C4-2B (cell line): ENCODE measurements around the gene GRAP2.

Source experiments
- H3K27ac ChIP-seq: fragments of 450-650 bp; 2 replicates; pipeline ENCODE4 v1.5.1; 2017
- CTCF ChIP-seq: fragments of 450-650 bp; conservative IDR thresholded peaks from 2 replicates; pipeline ENCODE4 v1.5.1; 2017; ENCODE audit warnings: mild to moderate bottlenecking
- ZFX ChIP-seq: fragments of 450-650 bp; IDR thresholded peaks from 2 replicates; pipeline ENCODE4 v1.6.1; 2017

The GRAP2 gene

GRCh38 chr22:39958009-39958711, 57.3 kb downstream of the GRAP2 start:
- TF ChIP-seq ZFX (no peak), CTCF (no peak)
- H3K27ac ChIP-seq: no peak overlapping the region

- no peak overlapping the region for H3K27ac ChIP-seq
- TF ChIP-seq ZFX: no peak
- no peak for TF ChIP-seq CTCF
Measured at GRCh38 chr22:39958949-39959639, 58.2 kb downstream of the GRAP2 start.

DNA sequence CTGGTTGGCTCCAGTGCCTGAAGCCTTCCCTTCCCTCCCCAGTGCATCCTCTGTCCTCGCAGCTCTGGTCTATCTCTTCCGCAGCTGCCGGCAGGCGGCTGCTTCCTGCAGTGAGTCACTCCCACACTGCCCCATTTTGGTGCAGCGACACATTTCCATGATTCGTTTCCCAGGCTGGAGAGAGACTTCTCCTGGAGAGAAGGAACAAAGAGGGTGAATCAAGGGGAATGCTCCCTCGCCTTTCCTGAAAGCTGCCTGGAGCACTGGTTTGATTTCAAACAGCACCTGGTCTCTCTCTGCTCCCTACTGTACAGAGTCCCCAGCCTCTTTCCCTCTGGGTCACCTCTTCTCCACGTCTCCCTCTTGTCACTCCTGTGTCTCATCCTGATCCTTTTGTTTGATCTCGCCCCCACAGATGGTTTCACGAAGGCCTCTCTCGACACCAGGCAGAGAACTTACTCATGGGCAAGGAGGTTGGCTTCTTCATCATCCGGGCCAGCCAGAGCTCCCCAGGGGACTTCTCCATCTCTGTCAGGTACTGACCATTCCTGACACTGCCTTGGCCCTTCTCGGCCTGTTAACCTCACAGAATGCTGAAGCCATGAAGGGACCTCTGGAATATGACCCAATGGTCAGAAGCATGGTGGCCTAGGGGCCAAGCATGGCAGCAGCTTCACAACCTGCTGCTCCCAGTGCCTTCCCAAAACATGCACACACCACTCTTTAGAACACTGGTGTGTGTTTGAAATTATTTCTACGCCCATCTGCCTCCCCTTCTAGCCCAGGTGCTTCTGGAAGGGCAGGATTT, 59.0 kb downstream of the GRAP2 start, which contains the start of gene TMA7B:
TSS of gene TMA7B (plus strand) at position 758 of the 808 bp plus-strand sequence. CDS start 3,978 bp downstream, outside the sequence.
- TF ChIP-seq ZFX (no peak), CTCF (no peak)
- H3K27ac ChIP-seq: no peak within 1 kb of the TSS

GRCh38 chr22:39960791-39961746, 60.2 kb downstream of the GRAP2 start:
- no peak overlapping the region for H3K27ac ChIP-seq
- TF ChIP-seq CTCF (no peak), ZFX (no peak)

DNA sequence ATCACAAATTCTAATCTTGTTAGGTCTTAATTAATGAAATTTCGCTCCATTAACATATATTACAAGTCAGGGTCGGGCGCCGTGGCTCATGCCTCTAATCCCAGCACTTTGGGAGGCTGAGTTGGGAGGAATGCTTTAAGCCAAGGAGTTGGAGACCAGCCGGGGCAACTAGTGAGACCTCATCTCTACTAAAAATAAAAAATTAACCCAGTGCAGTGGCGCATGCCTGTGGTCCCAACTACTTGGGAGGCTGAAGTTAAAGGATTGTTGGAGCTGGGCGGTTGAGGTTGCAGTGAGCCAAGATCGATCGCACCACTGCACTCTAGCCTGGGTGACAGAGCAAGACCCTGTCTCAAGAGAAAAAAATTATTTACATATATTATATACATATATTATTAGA, 61.2 kb downstream of the GRAP2 start:
- TF ChIP-seq CTCF: no peak
- no peak for TF ChIP-seq ZFX
- no peak overlapping the region for H3K27ac ChIP-seq

DNA sequence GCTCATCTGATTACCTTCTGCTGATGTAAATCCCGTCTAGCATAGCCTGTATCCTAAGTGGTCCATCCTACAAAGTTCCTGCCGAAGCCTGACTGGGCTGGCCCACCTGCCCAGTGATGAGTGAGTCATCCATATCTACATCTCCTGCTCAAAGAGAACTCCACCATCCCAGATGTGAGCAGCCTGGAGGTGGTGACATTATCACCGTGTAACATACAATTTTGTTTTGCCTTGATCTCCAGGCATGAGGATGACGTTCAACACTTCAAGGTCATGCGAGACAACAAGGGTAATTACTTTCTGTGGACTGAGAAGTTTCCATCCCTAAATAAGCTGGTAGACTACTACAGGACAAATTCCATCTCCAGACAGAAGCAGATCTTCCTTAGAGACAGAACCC, 64.9 kb downstream of the GRAP2 start:
- no peak overlapping the region for H3K27ac ChIP-seq
- TF ChIP-seq CTCF (no peak), ZFX (no peak)
